GM19324 (cell line): ENCODE data around the gene THADA.
"Not testable (repeated sequence)": the region's sequence is repeated elsewhere in the genome, so short reads cannot be mapped to it uniquely, and the experiment has no call there.

ENCODE experiments used
- ATAC-seq: cut with Tn5 transposase; IDR thresholded peaks from one replicate; pipeline ENCODE4 v1.9.1; 2021; ENCODE audit warnings: mild to moderate bottlenecking, moderate library complexity; ENCODE audit not compliant: unreplicated experiment, low FRiP score

The THADA gene

DNA sequence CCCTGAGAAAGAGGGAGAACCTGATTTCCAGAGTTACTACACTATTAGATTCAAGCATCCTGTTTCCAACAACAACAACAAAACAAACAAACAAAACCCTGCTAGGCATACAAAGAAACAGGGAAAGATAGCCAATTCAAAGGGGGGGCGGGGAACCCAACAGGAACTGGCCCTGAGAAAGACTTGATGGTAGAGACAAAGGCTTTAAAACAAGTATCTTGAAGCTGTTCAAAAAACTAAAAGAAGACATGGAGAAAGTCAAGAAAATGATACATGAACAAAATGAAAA is 147.1 kb downstream of the THADA start:
- no peak for ATAC-seq

DNA sequence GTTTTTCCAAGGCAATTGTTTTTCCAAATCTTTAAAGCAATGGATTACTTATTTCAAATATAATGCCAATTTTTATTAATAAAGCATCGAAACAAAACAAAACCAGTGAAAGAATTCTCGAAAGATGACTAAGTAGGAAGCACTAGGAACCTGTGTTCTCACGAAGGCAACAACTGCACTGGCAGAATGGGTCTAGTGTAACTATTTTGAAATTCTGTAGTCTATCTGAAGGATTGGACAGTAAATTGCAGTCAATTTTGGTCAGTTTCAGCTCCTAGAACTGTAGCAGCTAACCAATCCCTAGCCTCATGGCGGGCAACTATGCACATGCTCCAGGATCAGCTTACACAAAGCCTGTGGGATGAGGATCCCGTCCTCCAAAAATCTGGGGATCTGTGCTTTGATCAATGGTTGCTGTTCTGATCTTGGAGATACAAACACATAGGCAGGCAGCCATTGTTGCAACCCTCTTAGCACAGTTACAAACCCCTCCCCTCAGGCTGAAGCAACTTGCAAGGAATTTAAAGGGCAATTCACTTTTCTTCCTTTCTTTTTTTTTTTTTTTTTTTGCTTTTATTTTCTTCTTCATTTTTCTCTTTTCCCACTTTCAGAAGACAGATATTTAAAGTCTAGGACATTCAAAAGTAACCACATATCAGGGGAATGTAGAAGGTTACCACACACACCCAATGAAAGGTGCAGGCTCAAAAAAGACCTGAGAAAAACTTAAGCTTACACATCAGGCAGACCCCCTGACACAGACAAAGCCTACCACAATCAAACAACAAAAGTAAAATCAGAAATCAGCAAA is 147.6 kb downstream of the THADA start:
- ATAC-seq: no peak

DNA sequence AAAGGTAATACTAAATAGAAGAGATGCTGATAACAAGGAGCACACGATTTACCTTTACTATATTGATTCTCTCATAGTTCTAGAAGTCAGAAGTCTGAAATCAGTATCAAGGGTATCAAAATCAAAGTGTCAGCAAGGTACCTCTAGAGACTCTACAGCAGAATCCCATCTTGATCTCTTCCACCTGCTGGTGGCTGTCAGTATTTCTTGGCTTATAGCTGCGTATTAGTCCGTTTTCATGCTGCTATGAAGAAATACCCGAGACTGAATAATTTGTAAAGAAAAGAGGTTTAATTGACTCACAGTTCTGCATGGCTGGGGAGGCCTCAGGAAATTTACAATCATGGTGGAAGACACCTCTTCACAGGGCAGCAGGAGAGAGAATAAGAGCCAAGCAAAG is 149.1 kb downstream of the THADA start:
- not testable (repeated sequence) for ATAC-seq

DNA sequence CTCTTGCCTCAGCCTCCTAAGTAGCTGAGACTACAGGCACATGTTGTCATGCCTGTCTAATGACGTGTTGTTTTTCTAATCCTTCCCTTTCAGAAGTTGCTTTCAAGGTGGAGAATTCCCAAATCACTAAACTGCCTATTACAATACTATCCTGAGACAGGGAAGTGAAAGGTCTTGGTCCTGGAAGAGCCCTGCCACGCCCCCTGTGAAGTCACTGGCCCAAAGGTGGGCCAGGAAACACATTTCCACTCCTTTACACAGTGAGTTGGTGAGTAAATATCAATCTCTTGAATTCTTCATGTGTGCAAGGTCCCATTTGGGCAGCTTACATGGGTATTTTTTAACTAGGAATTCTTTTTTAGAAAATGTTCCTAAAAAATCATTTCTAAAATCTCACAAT is 150.1 kb downstream of the THADA start:
- no peak for ATAC-seq

DNA sequence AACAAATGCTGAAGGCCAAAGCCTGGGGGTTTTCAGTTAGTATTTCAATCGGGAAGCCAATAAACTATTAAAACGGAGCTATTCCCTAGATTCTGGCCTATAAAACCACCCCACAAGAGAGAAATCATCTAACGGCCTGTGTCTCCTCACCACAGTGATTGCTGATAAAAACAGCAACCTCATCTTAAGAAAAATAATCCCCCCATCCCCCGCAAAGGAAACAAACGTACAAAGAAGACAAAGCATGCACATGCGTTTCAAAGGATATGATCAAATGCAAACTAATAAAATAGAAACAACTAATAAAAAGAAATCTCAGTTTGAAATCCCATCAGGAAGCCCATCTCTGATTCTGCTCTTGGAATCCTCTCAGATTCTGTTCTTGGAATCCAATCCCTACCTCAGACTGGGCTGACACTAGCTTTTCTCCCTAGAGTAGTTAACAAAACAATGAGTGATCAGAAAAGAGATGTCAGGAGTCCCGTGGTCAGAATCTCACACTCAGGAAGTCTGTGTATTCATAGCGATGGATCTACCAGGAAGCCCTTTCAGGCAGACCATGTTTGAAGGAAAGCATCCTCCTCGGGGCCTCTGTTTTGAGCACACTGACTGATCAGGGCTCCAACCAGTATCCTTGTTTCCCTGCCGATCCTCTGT is 150.7 kb downstream of the THADA start:
- ATAC-seq: no peak

DNA sequence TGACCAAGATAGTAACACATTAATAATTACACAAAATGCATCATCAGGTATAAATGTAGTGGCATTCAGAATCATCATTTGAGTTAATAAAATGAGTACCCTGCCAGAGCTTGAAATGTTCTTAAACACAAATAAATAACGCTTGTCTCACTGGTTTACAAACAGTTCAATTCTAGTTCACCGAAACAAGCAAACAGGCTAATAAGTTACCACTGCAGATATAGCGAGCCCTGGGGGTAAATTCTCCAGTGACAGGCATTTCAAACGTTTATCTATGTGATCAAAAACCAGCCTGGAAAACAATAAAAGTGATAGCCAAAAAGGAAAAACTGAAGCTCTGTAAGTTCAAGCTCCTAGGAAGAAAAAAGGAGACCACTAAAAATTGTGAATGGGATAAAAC is 152.6 kb downstream of the THADA start:
- ATAC-seq: no peak

DNA sequence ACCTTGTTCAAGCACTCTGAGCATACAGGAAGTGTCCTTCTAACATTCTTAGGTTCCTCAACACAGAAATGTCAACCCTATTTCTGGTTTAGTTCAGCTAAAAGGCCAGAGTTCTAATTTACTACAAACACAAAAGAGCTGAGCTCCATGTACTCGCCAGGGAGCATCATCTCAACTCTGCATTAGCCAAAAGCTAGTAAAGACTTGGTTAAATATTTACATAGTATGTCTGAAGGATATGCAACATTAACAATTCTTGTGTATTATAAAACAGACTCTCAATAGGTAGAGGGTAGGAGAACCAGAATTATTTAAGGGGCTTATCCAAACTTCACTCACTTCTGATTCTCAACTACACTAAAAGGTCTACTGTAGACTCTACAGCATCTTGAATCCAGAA is 154.6 kb downstream of the THADA start:
- ATAC-seq: no peak

DNA sequence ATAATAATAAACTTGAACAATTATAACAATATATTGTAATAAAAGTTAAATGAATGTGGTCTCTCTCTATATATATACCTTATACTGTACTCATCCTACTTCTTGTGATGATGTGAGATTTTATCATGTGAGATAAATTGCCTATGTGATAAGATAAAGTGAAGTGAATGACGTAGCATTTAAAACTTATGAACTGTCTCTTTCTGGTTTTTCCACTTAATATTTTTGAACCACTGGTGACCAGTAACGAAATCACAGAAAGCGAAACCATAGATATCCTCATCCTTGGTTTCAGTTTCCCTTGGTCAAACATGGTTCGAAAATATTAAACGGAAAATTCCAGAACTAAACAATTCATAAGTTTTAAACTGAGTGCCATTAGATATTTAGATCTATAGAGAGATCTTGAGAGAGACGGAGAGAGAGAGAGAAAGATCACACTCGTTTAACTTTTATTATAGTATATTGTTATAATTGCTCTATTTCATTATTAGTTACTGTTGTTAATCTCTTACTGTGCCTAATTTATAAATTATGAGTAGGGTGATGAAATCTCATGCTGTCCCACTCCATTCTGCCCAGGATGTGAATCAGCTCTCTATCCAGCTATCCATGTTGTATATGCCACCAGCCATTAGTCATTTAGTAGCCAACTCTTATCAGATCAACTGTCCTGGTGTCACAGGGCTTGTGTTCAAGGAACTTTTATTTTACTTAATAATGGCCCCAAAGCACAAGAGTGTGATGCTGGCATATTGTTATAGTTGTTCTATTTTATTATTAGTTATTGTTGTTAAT is 156.8 kb downstream of the THADA start:
- ATAC-seq: no peak

DNA sequence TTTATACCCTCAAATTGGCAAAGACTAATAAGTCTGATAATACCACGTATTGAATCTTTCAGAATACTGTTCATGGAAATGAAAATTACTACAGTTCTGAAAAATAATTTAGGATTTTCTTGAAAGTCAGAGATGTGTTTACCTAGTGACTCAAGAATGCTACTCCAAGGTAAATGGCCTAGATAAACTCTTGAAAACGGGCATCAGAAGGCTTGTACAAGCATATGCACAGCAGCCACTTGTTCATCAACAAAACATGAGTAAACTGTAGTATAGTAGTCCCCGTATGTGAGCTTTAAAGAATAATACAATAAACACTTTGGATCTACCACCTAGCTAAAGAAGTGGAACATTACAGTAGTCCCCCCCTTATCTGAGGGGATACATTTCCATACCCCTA is 157.5 kb downstream of the THADA start:
- ATAC-seq: no peak

DNA sequence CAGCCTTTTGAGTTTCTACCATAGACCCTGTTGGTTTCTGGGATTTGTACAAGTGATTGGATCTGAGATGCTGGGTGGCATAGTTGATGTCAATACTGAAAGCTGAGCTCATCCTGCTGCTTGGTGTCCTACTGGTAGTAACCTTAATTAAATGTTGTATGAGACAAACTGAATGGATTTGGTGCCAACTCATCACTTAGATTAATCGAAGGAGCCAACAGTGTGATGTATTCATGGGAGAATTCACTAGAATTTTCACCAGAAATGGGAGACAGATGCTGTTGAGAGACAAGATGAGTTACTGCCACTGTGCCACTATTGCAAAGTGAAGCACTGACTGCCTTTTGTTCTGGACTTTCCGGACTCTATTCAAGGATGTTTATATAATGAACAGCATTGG is 158.5 kb downstream of the THADA start:
- no peak for ATAC-seq

DNA sequence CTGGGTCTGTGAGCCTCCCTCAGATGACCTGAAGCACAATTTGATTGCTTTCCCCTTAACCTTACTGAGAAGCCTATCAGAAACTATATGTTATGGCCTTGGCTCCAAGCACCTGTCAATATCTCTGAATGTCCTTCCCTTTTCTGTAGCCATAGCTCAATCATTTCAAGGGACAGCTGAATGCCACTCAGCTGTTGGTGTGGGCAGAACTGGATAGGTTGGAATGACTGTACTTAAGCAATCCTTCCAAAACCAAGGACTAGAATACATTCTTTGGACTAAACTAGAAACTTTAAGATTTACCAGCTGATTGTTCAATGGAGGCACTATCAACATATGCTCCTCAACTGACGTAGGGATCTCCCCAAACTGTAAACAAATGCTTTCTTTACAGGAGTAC is 159.4 kb downstream of the THADA start:
- no peak for ATAC-seq

DNA sequence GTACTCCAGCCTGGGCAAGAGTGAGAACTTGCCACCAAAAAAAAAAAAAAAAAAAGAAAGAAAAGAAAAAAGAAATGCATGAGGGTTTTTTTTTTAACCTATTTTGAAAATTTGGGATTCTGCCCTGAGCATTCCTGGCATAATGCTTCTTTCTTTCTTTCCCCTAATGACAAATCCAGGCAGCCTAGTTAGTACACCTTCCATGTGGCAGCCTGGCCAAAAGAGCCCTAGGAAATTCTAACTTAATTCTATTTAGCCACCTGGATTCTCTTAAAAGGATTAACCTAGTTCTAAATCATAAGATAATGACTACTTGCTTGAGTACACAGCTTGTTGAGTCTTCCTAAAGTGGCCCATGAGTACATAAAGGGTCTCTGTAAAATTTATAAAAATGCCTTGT is 160.1 kb downstream of the THADA start:
- no peak for ATAC-seq

DNA sequence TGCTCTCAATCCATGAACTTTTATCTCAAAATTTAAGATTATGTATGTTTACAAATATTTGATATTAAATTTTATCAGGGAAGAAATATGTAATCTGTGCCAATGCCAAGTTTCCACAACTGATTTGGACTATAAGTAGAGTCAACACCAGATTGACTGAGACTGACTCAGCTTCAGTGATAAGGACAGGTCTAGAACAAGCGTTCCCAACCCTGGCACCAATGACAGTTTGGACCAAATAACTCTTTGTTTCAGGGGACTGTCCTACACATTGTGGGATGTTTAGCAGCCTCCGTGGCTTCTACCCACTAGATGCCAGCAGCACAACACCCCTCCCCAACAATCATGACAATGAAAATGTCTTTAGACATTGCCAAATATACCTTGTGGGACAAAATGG is 165.3 kb downstream of the THADA start:
- ATAC-seq: no peak

DNA sequence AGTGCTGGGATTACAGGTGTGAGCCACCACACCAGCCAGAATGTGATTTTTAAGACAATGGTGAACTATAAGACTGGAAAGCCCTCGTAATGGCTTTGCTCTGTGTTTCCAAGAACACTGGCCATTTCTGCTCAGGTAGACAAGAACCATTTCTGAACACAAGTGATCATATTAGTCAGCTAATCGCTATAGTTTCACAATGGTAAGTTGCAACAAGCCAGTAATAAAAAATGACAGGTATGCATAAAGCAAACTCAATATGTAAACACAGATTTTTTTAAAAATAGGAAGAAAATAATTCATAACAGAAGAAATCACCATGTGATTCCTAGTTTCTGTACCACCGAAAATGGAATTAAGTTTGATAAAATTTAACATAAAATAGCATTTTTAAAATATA is 166.5 kb downstream of the THADA start:
- ATAC-seq: no peak

DNA sequence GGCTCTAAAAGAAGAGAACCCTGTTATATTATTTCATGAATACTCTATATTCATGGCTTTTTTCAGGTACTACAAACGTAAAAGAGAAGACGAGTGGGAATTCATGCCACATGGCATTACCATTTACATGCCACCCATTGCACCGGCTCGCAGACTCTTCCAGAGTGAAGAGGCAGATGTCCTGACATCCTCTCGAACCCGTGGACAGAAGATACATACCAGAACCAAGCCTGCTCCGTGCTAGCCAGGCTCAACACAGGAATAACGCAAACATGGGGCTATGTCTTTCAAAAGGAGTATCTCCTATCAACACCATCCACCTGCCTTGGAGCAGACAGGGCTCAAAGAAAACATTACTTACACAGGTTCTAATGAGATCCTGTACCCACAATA is 168.8 kb downstream of the THADA start:
- ATAC-seq: no peak

DNA sequence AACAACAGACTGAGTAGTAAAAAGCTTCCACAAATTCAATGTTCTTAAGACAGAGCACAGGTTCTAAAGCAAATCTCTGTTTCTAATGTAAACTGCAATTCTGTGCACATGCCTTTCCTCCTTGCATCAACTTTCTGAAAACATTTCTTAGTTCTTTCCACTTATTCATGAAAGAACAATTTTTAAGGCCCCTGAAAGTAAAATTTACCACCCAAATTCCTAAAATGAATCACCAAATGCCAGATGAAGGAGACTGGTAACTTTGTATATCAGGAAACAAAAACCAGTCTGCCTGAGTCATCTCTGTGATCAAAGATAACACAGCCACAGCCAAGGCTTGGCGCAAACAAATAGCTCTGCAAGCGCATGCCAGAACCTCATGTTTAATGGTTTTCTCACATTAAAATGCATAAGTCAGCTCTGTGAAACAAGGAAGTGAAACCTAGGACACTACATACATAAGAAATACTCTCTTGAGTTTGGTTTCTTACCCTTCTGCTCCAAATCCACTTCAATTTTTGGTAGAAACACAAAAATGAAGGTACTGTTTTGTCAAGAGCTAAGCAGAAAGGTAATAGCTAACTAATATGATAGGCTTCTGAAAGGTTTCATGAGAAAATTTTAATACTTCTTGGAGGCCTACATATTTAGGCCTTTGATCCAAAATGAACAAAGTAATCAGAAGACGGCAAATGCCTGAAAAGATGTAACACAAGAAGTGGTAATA is 169.4 kb downstream of the THADA start:
- peak; percentile 88 for ATAC-seq

DNA sequence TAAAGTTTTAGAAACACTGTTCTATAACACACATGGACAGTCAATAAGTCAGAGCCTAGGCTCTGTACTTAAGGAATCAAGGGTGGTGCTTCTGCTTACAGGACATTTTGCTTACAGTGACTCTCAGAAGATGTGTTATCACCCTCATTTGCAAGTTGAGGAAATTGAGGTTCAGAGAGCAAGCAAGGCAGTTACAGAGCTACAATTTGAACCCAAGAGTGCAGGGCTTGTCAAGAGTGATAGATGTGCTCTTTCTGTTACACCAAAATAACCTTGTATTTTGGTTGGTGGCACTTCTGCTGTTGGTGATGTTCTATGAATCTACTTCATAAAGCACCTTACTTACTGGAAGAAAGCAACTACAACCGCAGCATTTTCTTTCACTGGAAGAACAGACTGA is 170.2 kb downstream of the THADA start:
- no peak for ATAC-seq

DNA sequence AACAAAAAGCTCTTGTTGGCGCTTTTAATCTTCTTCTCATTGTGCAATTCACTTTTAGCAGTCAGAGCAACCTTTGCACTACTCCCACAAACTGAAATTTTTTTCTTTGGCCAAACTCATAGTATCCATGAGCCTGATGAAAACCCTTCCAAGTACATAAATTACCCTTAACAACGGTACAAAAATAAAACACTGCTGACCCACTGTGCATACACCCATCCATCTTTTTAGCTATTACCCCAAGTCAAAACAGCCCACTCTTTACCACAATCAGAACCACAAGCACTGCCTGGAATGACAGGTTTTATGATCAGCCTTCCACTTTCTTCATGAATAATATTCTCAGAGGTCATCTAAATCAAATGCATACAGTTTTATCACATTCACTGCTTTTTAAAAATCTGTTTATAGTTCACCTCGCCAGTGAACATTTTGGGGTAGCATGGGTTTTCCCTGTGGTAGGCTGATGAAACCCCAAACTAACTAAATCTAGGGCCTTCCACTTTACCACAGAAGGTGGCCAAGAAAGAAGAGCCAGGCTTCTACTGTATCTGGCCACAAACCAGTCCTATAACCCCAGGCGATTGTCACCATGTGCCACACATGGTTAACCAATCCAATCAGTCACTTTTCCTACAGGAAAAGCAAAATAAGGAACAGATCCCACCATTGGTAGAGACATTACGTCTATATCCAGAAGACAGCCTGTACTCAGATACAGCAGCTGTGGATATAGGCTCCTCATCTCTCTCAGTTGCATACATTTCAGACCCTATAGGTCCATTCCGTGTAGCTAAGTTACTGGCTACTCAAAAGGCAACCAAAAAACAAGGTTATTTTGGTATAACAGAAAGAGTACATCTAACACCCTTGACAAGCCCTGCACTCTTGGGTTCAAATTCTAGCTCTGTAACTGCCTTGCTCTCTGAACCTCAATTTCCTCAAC is 171.3 kb downstream of the THADA start:
- no peak for ATAC-seq

DNA sequence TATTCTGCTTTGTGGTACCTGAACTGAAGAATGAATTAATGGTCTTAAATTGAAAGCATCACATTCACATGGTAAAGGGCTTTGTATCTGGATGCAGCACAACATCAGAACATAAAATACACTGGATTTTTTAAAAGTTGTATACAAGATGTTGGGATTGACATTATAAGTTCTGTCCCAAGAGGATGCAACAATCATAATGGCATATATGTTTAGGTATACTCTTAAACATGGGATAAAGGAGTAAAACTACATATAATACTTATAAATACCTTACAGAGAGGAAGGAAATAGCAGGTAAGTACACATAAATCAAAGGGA is 171.9 kb downstream of the THADA start:
- ATAC-seq: no peak

DNA sequence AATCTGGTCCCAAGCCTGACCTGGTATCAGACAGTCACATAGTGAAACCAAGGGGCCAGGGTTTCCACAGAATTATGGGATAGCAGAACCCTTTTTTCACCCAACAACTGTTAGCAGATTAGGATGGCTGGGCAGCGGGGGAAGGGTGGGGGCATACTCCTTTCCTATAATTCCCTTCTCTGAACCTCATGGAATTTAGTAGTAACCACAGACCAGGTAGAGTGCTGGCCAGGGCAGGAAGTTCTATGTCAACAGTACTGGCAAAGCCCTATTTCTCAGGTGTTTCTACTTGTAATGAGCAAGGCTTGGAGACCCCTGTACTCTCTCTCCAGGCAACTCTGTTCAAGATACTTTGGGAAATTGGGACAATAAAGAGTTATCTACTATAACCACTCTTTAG is 174.6 kb downstream of the THADA start:
- no peak for ATAC-seq
